Stimulated activated CD4-positive, alpha-beta T cell treated with anti-CD3 and anti-CD28 coated beads, Interleukin-2, amount 100 ng/mL, for 4 hours (primary cell): Measurements from ENCODE around the gene NXF2B.
"Not testable (repeated sequence)": the region's sequence is repeated elsewhere in the genome, so short reads cannot be mapped to it uniquely, and the experiment has no call there.

Source experiments
- DNase-seq: peaks from one replicate; pipeline ENCODE4 v3.0.0-alpha.2; 2020; ENCODE audit warnings: low read depth

NXF2B gene, protein sequence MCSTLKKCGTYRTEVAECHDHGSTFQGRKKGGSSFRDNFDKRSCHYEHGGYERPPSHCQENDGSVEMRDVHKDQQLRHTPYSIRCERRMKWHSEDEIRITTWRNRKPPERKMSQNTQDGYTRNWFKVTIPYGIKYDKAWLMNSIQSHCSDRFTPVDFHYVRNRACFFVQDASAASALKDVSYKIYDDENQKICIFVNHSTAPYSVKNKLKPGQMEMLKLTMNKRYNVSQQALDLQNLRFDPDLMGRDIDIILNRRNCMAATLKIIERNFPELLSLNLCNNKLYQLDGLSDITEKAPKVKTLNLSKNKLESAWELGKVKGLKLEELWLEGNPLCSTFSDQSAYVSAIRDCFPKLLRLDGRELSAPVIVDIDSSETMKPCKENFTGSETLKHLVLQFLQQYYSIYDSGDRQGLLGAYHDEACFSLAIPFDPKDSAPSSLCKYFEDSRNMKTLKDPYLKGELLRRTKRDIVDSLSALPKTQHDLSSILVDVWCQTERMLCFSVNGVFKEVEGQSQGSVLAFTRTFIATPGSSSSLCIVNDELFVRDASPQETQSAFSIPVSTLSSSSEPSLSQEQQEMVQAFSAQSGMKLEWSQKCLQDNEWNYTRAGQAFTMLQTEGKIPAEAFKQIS

GRCh38 chrX:102439908-102440307, at the start of gene NXF2B:
NXF2B (minus strand) TSS chrX:102440008; CDS start chrX:102380036, 59,972 bp downstream.
- not testable (repeated sequence) for DNase-seq

GRCh38 chrX:102478765-102479164, 39.0 kb upstream of the NXF2B start:
- DNase-seq: not testable (repeated sequence)

DNA sequence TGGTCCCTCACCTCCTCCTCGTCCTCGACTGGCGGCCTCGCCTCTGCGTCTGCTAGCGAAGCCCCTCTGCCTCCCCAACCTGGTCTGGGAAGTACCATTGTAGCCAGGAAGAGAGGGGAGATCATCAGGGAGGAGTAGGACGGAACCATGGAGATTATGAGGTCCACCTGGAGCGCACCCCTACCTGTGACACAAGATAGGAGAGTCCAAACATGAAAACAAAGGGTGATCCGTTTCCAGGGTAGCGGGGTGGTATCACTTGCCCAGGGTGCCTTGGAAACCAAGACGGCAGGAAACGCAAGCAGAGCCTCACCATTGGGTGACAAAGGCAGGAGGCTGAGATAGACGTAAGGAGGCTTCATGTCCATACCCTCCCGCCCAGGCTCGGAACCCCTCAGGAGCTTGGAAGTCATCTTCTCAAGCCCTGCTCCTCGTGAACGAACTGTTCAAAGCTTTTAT, 32.0 kb upstream of the NXF2B start, which contains the start of gene TCP11X2:
Gene TCP11X2 (minus strand): TSS at position 51 of the 459 bp plus-strand sequence.
- DNase-seq: not testable (repeated sequence)

GRCh38 chrX:102470215-102470614, 30.4 kb upstream of the NXF2B start:
- not testable (repeated sequence) for DNase-seq

DNA sequence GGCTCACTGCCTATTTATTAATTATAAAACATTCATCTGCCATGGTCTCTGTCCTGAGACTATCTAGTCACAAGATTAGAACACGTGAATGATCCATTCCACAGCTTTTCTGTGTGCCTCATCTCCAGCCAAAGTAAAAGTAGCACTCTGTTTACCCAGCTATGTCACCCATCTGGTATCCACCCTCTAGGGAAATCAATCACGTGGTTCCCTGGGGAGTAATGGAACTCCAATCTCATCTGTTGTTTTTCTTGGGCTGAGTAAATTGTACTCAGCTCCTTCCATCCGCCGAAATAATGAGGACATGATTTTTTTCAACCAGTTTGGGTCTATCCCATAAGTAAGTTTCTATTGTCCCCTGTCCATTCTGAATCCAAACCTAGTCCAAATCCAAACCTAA, 18.8 kb upstream of the NXF2B start:
- DNase-seq: not testable (repeated sequence)

DNA sequence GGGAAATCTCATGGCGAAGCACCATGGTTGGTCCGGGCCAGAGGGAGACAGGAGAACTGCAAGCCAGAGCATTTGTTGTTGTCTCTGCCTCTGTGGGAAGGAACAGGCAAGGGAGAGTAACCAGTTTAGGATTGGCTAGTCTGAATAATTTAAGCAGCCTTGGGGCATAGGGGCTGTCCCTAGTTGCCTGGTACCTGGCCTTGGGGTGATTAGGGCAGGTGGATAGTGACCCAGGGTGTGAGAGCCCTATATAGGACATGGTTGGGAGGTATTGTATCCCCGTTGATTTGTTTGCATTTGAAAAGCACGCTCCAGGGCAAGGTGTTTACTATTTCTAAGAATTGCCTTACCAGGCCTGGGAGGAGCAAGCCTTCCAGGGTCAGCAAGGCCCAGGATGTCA, 25.3 kb downstream of the NXF2B start:
- not testable (repeated sequence) for DNase-seq

DNA sequence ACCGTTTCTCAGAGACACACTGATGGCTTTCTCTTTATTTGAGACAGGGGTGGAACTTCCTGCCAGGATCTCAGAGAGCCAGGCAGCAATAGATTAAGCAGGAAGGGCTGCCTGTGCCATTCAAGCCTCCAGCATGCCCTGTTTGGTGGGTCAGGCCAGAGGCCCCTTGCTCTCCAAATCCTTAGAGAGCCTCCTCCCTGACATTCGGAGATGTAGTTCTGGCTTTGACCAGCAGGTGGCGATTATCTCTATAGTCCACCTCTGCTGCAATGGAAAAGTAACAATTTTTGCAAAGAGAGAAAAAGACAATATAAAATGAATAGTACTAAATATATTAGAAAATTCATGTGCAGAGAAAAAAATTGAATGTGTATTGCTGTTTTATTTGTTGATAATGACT, 93.9 kb downstream of the NXF2B start:
- peak; percentile 24 for DNase-seq

DNA sequence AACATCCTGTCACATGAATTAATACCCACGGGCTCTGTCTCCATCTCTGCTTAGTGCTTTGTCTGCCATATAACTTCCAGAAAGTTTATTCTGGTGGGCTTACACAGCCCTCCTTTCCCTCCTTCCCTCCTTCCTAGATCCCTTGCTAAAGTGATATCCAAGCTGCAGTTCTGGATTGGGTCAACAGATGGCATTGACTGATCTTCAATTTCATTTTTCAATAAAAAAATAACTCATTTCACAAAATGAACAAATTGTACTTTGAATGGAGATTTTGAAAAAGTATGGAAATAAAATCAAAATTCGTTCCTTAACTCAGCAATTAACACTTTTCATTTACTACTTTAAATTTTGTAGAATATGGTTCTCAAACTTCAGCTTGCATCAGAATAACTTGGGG, 97.9 kb downstream of the NXF2B start:
- DNase-seq: no peak

DNA sequence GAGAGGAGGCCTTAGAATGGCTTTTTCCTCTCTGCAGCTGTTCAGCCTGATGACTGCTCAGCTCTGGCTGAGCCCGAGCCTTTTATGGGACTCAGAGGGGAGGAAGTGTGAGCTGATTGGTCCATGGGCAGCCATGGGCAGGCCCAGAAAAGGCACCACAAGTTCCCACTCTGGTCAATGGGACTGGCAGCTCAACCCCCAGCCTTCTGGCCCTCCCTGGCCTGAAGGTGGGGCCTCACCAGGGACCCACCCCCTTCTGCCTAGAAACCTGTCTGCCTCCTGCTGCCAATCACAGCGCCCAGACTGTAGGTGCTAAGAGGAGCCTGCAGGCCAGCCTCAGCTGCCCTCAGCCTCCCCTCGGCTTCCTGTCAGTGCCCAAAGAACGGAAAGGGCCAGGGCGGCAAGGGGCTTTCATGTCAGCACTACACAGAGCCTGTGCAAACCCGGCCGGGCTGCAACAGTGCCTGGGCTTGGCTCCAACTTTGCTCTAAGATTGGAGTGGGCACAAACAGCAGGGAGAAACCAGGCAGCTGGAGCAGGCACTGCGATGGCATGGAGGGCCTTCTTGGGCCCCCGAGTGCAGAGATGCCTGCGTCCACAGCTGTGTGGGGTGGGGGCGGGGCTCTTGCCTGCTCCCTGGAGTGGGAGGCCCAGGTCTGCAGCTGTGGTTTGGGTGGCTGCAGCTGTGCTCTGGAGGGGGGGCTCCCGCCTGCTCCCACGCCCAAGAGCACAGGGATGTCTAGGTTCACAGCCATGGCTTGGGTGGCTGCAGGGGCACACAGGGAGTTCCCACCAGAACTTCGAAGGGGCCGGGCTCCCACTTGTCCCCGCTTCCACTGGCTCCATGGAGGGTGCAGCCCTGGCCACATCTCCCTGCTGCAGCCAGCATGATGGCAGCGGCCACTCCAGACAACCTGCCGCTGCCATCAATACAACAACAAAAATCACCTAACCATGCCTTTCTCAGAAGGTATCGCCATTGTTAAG, 100.2 kb downstream of the NXF2B start:
- DNase-seq: no peak

- DNase-seq: no peak
Observed at GRCh38 chrX:102338162-102338561, 101.6 kb downstream of the NXF2B start.
